Central memory CD8-positive, alpha-beta T cell (primary cell): ENCODE results near the gene VDAC2.

ENCODE experiments used
- ATAC-seq: fragments of 150-1000 bp; cut with Tn5 transposase; replicated peaks from 2 replicates; pipeline ENCODE4 v1.10.0; 2022; ENCODE audit warnings: mild to moderate bottlenecking, moderate FRiP score, moderate number of reproducible peaks; ENCODE audit not compliant: poor library complexity, severe bottlenecking; ENCODE audit errors: extremely low read depth
- DNase-seq, 2 donors: peaks; one replicate each; pipeline ENCODE4 v3.0.0; 2021; ENCODE audit warnings: low spot score in 2 of 2
- H3K27ac Mint-ChIP-seq: one replicate; pipeline ENCODE4 v1.8.0; 2022; ENCODE audit warnings: low read depth, mild to moderate bottlenecking, moderate library complexity, mixed read lengths
- H3K27me3 Mint-ChIP-seq: one replicate; pipeline ENCODE4 v1.8.0; 2022; ENCODE audit warnings: mixed read lengths
- H3K36me3 Mint-ChIP-seq: one replicate; pipeline ENCODE4 v1.8.0; 2022; ENCODE audit warnings: mild to moderate bottlenecking, moderate library complexity, mixed read lengths; ENCODE audit not compliant: insufficient read depth
- H3K4me1 Mint-ChIP-seq: one replicate; pipeline ENCODE4 v1.8.0; 2022; ENCODE audit warnings: mixed read lengths
- H3K4me3 Mint-ChIP-seq: one replicate; pipeline ENCODE4 v1.8.0; 2022; ENCODE audit warnings: mild to moderate bottlenecking, moderate library complexity, mixed read lengths
- H3K9me3 Mint-ChIP-seq: one replicate; pipeline ENCODE4 v1.8.0; 2022; ENCODE audit warnings: mixed read lengths

The VDAC2 gene, protein sequence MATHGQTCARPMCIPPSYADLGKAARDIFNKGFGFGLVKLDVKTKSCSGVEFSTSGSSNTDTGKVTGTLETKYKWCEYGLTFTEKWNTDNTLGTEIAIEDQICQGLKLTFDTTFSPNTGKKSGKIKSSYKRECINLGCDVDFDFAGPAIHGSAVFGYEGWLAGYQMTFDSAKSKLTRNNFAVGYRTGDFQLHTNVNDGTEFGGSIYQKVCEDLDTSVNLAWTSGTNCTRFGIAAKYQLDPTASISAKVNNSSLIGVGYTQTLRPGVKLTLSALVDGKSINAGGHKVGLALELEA

DNA sequence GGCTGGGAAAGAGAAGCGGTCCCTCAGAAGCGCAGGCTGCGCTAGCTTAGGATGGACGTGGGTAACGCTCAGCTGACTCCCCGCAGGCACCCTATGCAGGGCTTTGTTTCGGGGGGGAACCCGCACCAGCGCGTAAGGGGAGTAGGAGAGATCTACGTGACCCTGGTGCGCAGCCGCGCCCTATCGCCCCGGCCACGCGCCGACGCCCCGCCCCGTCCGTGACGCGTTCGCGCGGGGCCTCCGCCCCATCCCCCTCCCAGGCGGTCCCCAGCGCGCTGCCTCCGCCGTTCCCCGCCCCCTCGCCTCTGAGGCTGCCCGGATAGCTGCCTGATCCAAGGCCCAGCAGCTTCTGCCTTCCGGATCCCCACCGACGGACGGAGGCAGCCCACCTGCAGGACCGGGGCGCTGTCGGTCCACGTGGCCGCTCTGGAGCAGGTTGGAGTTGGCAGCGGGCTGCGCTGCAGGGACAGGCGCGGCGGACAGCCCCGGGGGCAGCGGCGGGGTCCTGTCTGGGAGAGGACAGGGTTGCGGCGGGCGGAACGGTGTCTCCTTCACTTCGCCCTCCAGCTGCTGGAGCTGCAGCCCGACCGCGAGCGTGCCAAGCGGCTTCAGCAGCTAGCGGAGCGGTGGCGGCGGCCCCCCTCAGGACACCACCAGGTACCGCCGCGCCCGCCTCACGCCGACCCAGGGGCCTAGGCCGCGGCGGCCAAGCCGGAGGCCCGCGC, at the start of gene VDAC2:
Gene VDAC2 (plus strand): TSS at position 515 of the 725 bp plus-strand sequence. CDS start 363 bp downstream, outside the sequence.
- Mint-ChIP-seq H3K27me3 (no peaks in the 10 kb centered on the region), H3K36me3 (peaks cover 37% of the 10 kb centered on the region), H3K27ac (peak within 1 kb of the TSS; percentile 97), H3K4me1 (peaks cover 19% of the 10 kb centered on the region), H3K9me3 (no peaks in the 10 kb centered on the region), H3K4me3 (peak within 1 kb of the TSS; percentile 93)
- peak; percentile 88 for ATAC-seq
- DNase-seq: peak; percentile 97 to 98

DNA sequence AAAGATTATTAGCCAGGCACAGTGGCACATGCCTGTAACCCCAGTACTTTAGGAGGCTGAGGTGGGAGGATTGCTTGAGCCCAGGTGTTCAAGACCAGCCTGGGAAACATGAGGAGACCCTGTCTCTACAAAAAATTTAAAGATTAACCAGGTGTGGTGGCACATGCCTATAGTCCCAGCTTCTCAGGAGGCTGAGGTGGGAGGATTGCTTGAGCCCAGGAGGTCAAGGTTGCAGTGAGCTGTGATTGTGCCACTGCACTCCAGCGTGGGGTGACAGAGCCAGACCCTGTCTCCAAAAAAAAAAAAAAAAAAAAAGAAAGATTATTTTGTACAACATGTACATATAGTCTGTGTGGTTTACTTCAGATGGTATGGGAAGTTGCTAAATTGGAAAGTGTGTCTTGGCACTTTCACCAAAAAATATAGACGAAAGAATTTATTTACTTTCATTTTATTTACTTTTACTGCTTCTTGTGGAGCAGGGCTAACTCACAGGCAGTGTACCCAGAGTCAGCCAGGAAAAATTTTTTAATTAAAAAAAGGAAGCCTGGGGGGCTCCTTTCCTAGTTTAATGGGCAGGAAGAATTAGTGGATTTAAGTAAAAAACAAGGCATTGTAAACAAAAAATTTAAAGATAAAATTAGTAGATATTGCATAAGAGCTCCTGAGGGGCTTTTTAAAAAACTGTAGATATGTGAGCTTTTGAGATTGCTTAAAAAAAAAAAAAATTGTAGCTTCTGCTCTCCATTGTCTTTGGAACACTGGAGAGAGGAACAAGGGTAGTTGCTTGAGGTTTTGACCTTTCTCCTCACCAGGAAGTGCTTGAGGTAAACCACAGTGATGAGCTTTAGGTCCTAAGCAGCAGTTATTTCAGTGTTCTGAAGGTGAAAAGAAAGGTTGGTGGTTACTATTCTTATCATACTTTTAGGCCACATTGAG, 44.6 kb upstream of the VDAC2 start:
- ATAC-seq (peak; percentile 59), DNase-seq (no peak)
- Mint-ChIP-seq H3K4me1 (peaks cover 37% of the 10 kb centered on the region), H3K27me3 (no peaks in the 10 kb centered on the region), H3K4me3 (peak overlapping the region; percentile 64), H3K9me3 (no peaks in the 10 kb centered on the region), H3K36me3 (peaks cover 6% of the 10 kb centered on the region), H3K27ac (peak overlapping the region; percentile 88)

DNA sequence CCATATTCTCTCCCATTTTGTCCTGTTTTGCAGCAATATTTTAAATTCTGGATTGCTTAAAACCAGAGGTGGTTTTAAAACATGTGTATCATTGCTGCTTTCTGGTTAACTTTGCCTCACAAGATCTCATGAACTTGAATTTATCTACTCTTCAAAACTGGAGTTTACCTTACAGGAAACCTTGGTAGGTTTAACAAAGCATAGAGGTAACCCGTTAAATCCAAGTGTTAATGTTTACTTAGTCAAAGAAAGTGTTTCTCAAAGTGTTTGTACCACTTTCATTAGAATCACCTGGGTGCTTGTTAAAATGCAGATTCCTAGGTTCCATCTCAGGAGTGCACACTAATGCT, 44.0 kb upstream of the VDAC2 start:
- peaks cover 33% of the 10 kb centered on the region for H3K4me1 Mint-ChIP-seq
- no peak for DNase-seq
- H3K36me3 Mint-ChIP-seq: peaks cover 9% of the 10 kb centered on the region
- H3K27ac Mint-ChIP-seq: peak overlapping the region; percentile 88
- peak overlapping the region; percentile 64 for H3K4me3 Mint-ChIP-seq
- H3K9me3 Mint-ChIP-seq: no peaks in the 10 kb centered on the region
- ATAC-seq: peak; percentile 65
- H3K27me3 Mint-ChIP-seq: no peaks in the 10 kb centered on the region

DNA sequence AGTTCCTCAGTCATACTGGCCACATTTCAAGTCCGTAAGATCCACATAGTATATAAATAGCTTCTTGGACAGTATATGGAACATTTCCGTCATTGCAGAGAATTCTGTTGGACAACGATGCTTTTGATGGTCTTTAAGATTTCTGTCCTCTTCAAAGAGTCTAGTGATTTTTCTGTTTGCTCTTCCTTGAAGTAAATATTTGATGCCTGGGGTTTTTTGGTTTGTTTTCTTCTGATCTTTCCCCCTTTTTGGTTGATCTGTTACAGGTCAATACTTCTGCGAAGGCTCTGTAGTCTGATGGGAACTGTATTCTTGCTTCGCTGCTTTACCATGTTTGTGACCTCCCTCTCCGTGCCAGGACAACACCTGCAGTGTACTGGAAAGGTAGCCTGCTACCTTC, 42.3 kb upstream of the VDAC2 start:
- peaks cover 9% of the 10 kb centered on the region for H3K36me3 Mint-ChIP-seq
- peak overlapping the region; percentile 82 for H3K27ac Mint-ChIP-seq

DNA sequence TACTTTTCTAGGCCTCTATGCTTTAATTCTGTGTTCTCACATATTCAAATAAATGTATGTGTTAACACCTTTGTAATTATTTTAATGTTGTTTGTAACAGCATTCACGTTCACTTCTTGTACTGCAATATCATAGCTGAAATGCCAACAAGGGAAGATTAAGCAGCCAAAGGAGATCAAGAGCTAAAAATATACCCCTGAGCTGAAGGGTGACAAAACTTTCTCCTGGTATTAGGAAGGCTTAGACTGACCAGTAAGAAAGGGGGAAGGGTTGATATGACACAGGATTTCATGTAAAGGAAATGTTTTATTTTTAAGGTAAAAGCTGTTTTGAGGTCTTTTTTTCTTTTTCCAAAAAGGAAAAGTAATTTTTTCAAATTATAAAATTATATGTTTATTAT, 40.4 kb upstream of the VDAC2 start:
- ATAC-seq (no peak), DNase-seq (no peak)
- Mint-ChIP-seq H3K4me1 (peaks cover 24% of the 10 kb centered on the region), H3K9me3 (no peaks in the 10 kb centered on the region), H3K27ac (peak overlapping the region; percentile 71), H3K27me3 (no peaks in the 10 kb centered on the region), H3K36me3 (peaks cover 14% of the 10 kb centered on the region), H3K4me3 (no peak overlapping the region)

More for the DNA sequence above, 42.3 kb upstream of the VDAC2 start:
- Mint-ChIP-seq H3K4me3 (peak overlapping the region; percentile 33), H3K9me3 (no peaks in the 10 kb centered on the region), H3K27me3 (no peaks in the 10 kb centered on the region), H3K4me1 (peaks cover 30% of the 10 kb centered on the region)
- no peak for ATAC-seq
- DNase-seq: no peak

DNA sequence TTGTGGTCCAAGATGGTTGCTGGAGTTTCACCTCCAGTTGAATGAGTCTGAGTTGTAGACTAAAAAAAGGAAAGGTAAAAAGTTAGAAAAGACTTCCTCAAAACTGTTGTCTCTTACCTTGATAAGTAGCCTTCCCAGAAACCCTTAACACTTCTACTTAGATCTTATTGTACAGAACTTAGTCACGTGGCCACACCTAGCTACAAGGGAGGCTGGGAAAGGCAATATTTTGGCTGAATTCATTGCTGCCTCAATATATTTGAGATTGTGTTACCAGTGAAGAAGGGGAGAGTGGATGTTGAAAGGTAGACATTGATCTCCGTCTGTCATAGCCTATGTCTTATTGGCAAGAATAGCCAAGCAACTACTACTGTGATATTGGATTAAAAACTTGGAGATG, 35.5 kb upstream of the VDAC2 start:
- DNase-seq (no peak), ATAC-seq (no peak)
- Mint-ChIP-seq H3K27me3 (no peaks in the 10 kb centered on the region), H3K36me3 (peaks cover 17% of the 10 kb centered on the region), H3K4me1 (peaks cover 10% of the 10 kb centered on the region), H3K9me3 (no peaks in the 10 kb centered on the region), H3K27ac (no peak overlapping the region), H3K4me3 (no peak overlapping the region)

DNA sequence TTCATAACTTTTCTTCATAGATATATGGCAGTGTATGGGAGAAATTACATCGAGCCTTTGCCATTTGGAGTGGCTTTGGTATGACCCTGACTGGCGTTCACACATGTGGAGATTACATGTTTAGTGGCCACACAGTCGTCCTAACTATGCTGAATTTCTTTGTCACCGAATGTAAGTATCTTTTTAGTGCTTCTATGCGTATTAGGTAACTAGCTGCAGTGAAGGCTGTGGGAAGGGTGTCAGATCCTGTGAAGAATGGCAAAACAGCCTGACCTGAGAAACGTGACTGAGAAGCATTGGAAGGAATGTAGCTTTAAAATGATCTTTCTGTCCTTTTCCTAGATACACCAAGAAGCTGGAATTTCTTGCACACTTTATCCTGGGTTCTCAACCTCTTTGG, 34.5 kb upstream of the VDAC2 start:
- H3K4me3 Mint-ChIP-seq: no peak overlapping the region
- no peak for DNase-seq
- H3K27ac Mint-ChIP-seq: no peak overlapping the region
- no peaks in the 10 kb centered on the region for H3K27me3 Mint-ChIP-seq
- H3K36me3 Mint-ChIP-seq: peaks cover 17% of the 10 kb centered on the region
- H3K9me3 Mint-ChIP-seq: no peaks in the 10 kb centered on the region
- ATAC-seq: no peak
- peaks cover 10% of the 10 kb centered on the region for H3K4me1 Mint-ChIP-seq

DNA sequence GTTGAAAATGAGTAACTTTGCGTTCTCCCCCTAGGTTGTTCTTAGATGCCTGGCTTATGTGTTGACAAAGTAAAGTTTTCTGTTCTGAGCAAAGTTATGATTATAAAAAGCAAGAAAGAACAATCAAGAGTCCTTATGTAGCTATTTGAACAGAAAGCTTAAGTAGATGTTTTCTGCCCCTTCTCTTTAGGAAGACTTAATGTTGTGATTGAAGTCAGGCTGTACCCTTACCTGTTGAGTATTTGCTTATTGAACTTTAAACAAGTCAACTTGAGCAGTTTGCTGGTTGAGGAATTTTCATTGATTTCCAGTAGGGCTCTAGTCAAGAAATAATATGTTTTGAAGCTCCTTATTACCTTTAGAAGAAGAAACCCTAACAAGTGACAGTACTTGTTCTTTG, 33.9 kb upstream of the VDAC2 start:
- Mint-ChIP-seq H3K36me3 (peaks cover 14% of the 10 kb centered on the region), H3K4me1 (peaks cover 10% of the 10 kb centered on the region), H3K9me3 (no peaks in the 10 kb centered on the region), H3K27me3 (no peaks in the 10 kb centered on the region), H3K27ac (no peak overlapping the region), H3K4me3 (no peak overlapping the region)
- ATAC-seq (no peak), DNase-seq (no peak)

DNA sequence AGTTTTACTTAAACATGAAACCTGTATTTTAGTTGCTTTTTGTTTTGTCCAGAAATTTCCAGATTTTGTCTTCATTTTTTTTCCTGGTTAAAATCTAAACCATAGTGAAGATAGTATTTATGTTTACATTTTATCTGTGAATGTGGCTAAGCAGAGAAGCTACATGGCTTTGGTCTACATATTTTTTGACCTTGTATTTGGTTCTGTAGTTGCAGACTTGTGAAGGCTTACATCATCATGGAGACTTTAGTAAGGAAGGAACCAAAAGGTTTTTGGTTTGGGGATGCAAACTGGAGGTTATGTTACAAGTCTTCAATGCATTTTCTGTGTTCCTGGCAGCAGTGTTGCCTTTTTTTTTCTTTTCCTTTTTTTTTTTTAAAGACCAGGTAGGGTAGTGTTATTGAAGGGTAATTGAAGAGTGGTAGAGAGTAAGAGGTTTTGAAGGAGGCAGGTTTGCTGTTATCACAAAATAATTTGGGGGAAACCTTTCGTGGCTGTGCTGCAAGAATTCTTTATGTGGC, 30.9 kb upstream of the VDAC2 start:
- Mint-ChIP-seq H3K27ac (no peak overlapping the region), H3K27me3 (no peaks in the 10 kb centered on the region), H3K4me1 (peaks cover 10% of the 10 kb centered on the region), H3K36me3 (peaks cover 15% of the 10 kb centered on the region), H3K4me3 (no peak overlapping the region), H3K9me3 (no peaks in the 10 kb centered on the region)
- ATAC-seq (no peak), DNase-seq (no peak)

DNA sequence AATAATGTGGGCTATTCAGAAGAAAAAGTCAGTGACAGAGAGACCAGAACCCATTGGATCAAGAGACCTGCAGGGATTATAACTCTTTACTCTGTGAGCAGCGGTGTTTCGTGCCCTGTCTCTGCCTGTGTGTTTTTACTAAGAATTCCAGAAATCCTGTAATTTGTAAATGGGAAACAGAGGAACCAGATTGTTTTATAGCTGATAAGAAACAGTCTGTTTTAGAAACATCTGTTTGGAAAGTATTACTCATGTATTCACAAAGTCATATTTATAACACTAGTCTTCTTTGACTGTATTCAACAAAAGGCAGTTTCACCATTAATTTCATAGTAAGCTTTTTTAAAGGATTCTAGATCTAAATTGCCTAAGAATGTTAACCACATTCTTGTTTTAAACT, 30.0 kb upstream of the VDAC2 start:
- DNase-seq (no peak), ATAC-seq (no peak)
- Mint-ChIP-seq H3K9me3 (no peaks in the 10 kb centered on the region), H3K4me3 (no peak overlapping the region), H3K27ac (no peak overlapping the region), H3K36me3 (peaks cover 10% of the 10 kb centered on the region), H3K27me3 (no peaks in the 10 kb centered on the region), H3K4me1 (peaks cover 10% of the 10 kb centered on the region)

DNA sequence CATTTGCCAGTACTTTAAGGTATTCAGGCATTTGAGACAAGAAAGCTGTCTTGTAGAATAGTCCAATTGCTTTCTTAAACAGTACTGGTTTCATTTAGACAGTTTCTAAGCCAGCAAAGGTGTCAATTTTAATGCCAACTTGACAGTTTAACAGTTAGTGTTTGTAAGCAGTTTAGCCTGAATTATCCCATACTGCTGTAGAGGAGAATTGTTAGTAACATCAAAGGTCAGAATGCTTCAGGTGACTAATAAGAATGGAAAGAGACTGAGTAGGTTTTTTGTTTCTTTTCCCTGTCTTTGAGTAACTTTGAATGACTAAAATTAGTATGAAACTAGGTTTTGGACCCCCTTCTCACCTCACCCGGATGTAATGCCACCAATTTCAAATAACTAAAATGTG, 29.5 kb upstream of the VDAC2 start:
- DNase-seq (no peak), ATAC-seq (no peak)
- H3K4me1 Mint-ChIP-seq: peaks cover 8% of the 10 kb centered on the region
- no peaks in the 10 kb centered on the region for H3K27me3 Mint-ChIP-seq
- H3K36me3 Mint-ChIP-seq: peaks cover 10% of the 10 kb centered on the region
- H3K4me3 Mint-ChIP-seq: no peak overlapping the region
- no peaks in the 10 kb centered on the region for H3K9me3 Mint-ChIP-seq
- no peak overlapping the region for H3K27ac Mint-ChIP-seq

DNA sequence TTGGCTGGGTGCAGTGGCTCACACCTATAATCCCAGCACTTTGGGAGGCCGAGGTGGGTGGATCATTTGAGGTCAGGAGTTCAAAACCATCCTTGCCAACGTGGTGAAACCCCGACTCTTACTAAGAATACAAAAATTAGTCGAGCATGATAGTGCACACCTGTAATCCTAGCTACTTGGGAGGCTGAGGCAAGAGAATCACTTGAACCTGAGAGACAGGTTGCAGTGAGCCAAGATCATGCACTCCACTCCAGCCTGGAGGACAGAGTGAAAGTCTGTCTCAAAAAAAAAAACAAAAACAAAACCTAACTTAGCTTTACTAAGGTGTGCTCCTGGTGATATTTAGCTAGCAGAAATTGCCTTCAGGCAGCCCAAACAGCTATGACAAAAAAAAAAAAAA, 24.3 kb upstream of the VDAC2 start:
- Mint-ChIP-seq H3K27me3 (no peaks in the 10 kb centered on the region), H3K27ac (peak overlapping the region; percentile 74), H3K9me3 (no peaks in the 10 kb centered on the region), H3K4me3 (no peak overlapping the region), H3K4me1 (peaks cover 5% of the 10 kb centered on the region), H3K36me3 (peaks cover 2% of the 10 kb centered on the region)
- no peak for DNase-seq
- ATAC-seq: no peak
